ENCODE data around the gene SLIT3. TPM values are rescaled to one million over a fixed set of nuclear protein-coding genes. Genes with fewer than 3 reads are reported as not detected.

Gene SLIT3
- total and polyA plus RNA-seq, 9 of the 15 experiments (the other 6 are each of a cell fraction or from before 2014, with no cell fraction given) = 0.01 to 0.04 TPM; not detected in 7

GRCh38 chr5:168950241-168950951 lies 350.5 kb downstream of the SLIT3 start:
- Histone ChIP-seq H3K9me3 (replicated peaks; ENCODE audit: control insufficient read depth, insufficient read depth, low read depth, low read length) (no peaks in the 10 kb centered on the region), H3K4me3 (no peak overlapping the region), H3K27me3 (ENCODE audit: control insufficient read depth in 2 of 2, insufficient read depth in 2 of 2, low read length in 2 of 2) (peaks cover 0 to 11% of the 10 kb centered on the region in 2 experiments; a peak in 1 of 5 replicates), H4K20me1 (replicated peaks; ENCODE audit: control insufficient read depth, insufficient read depth, low read length) (no peaks in the 10 kb centered on the region), H3K4me1 (replicated peaks in 1 of 2; ENCODE audit: control insufficient read depth in 2 of 2, insufficient read depth in 2 of 2, low read length in 2 of 2) (no peaks in the 10 kb centered on the region), H3K9me1 (ENCODE audit: control insufficient read depth, insufficient read depth, low read length) (no peaks in the 10 kb centered on the region), H3K4me2 (ENCODE audit: insufficient read depth, low read length) (no peak overlapping the region), H3K79me2 (ENCODE audit: control insufficient read depth, insufficient read depth, low read length) (no peaks in the 10 kb centered on the region), H2AFZ (ENCODE audit: low read depth, low read length) (no peak overlapping the region), H3K36me3 (ENCODE audit: control insufficient read depth, insufficient read depth, low read length) (no peaks in the 10 kb centered on the region), H3K27ac (ENCODE audit: extremely low read depth, low read depth, low read length) (no peak overlapping the region), H3K9ac (ENCODE audit: insufficient read depth in 1 of 2, low read depth in 2 of 2, low read length in 2 of 2) (no peak overlapping the region)
- ATAC-seq (no peak), DNase-seq (ENCODE audit: extremely low read depth in 1 of 4, low spot score in 3 of 4) (no peak), FAIRE-seq (no peak)
- ChIA-PET CTCF (ENCODE audit: low intra/inter-chr PET ratio) (no interaction called here), POLR2A (no interaction called here)
- no TSS peak for BruUV-seq (replicated peaks)
- WGBS (ENCODE audit: insufficient coverage, low coverage, missing lambda C conversion rate) = 0% methylated on average over 7 of the region's 7 CpGs
- in situ Hi-C loops (cut with MboI) (no loop called here), intact Hi-C loops (cut with micrococcal nuclease) (no loop called here)
- no peak for TF ChIP-seq CCAR2 (IDR thresholded peaks at IDR 0.05; ENCODE audit: low read depth, low read length)
- TF ChIP-seq BACH1 (tag; IDR thresholded peaks at IDR 0.05) = no peak
- TF ChIP-seq SRSF9 (IDR thresholded peaks at IDR 0.05; ENCODE audit: borderline replicate concordance, low read depth, low read length) = no peak
- TF ChIP-seq HMBOX1 (IDR thresholded peaks at IDR 0.05) = no peak
- TF ChIP-seq ELK1 (CRISPR knock-in tag; IDR thresholded peaks at IDR 0.05) = no peak
- TF ChIP-seq ZBTB5 (IDR thresholded peaks at IDR 0.05) = no peak
